ENCODE results near the gene NOP53. TPM values are rescaled to one million over a fixed set of nuclear protein-coding genes. Genes with fewer than 3 reads are reported as not detected.

Gene NOP53
- total and polyA plus RNA-seq, 4 donors: 146 to 498 (median 193) TPM

DNA sequence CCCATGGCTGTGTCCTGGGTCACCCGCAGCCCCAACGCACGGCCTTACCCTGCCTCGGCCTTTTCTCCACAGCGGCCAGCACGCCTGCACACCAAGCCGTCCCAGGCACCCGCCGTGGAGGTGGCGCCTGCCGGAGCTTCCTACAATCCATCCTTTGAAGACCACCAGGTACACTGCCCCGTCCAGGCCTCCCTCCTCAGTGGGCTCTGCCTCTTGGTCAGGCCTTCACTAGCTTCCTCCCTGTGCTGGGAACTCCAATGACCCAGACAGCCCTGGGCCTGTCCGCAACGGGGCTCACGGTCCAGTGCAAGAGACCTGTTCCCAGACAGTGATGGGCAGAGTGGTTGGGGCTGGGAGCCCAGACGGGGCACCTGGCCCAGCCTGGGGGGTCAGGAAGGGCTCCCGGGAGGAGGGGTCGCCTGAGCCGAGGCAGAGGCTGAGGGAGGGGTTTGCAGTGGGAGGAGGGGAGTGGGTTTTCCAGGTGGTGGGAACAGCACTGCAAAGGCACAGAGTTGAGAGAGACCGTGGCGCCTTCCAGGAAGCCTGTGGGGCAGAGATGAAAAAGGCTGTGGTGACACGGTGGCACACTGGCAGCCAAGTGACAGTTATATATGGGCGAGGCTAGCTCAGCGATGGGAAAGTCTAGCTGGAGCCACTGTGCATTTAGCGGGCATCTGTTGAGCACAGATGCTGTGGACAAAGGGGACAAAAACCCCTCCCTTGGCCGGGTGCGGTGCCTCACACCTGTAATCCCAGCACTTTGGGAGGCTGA lies 7.3 kb downstream of the NOP53 start:
- DNase-seq: no peak
- Histone ChIP-seq H3K36me3 (ENCODE audit: control insufficient read depth in 4 of 4, insufficient read depth in 4 of 4, low read length in 4 of 4) (peaks cover 26 to 86% (median 47%) of the 10 kb centered on the region in 4 donors), H3K9ac (ENCODE audit: insufficient read depth in 1 of 2, low read length in 2 of 2) (no peak overlapping the region), H3K27me3 (ENCODE audit: control insufficient read depth in 3 of 3, insufficient read depth in 3 of 3, low read length in 2 of 3) (no peaks in the 10 kb centered on the region), H3K9me3 (ENCODE audit: control insufficient read depth in 4 of 4, insufficient read depth in 3 of 4, low read length in 3 of 4) (no peaks in the 10 kb centered on the region), H3K27ac (ENCODE audit: low read depth in 1 of 2, low read length in 1 of 2) (no peak overlapping the region), H3K4me3 (no peak overlapping the region), H3K4me1 (ENCODE audit: control insufficient read depth in 5 of 5, insufficient read depth in 5 of 5, low read length in 5 of 5) (peaks cover 0 to 4% (median 0%) of the 10 kb centered on the region in 5 donors)
- 88 to 95% methylated on average over 26 to 27 of the region's 27 CpGs for WGBS, 2 donors
- no peak for ATAC-seq (ENCODE audit: insufficient read depth, low FRiP score)
- no peak for TF ChIP-seq CTCF (IDR thresholded peaks at IDR 0.05; ENCODE audit: control extremely low read depth, extremely low read depth)

DNA sequence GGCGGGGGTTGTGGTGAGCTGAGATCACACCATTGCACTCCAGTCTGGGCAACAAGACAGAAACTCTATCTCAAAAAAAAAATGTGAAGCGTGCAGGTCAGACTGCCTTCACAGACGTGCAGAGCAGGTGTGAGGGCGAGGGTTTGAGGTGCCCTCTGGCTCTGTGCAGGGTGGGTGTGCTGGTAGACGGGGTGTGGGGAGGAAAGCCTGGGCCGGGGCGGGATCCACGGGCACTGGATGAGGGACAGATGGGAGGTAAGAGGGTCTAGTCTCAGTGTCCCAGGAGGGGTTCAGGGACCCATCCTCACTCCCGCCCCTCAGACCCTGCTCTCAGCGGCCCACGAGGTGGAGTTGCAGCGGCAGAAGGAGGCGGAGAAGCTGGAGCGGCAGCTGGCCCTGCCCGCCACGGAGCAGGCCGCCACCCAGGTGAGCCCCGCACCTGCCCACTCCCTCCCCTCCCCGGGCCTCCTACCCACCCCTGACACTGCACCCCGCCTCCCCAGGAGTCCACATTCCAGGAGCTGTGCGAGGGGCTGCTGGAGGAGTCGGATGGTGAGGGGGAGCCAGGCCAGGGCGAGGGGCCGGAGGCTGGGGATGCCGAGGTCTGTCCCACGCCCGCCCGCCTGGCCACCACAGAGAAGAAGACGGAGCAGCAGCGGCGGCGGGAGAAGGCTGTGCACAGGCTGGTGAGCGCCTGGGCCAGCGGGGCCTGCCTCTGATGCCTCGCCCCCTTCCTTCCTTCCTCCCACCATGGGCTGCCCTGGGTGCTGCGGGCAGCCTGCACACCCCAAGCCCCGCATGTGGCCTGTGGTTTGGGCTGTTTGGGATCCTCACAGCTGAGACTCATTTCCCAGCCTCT lies 9.1 kb downstream of the NOP53 start:
- 92 to 94% methylated on average over 34 to 37 of the region's 37 CpGs for WGBS, 2 donors
- peaks cover 0 to 5% (median 0%) of the 10 kb centered on the region in 4 donors for H3K9me3 ChIP-seq (ENCODE audit: control insufficient read depth in 4 of 4, insufficient read depth in 3 of 4, low read length in 3 of 4)
- no peak overlapping the region for H3K9ac ChIP-seq (ENCODE audit: insufficient read depth in 1 of 2, low read length in 2 of 2)
- peaks cover 0 to 2% (median 0%) of the 10 kb centered on the region in 5 donors for H3K4me1 ChIP-seq (ENCODE audit: control insufficient read depth in 5 of 5, insufficient read depth in 5 of 5, low read length in 5 of 5)
- no peak overlapping the region for H3K27ac ChIP-seq (ENCODE audit: low read depth in 1 of 2, low read length in 1 of 2)
- no peaks in the 10 kb centered on the region for H3K27me3 ChIP-seq (ENCODE audit: control insufficient read depth in 3 of 3, insufficient read depth in 3 of 3, low read length in 2 of 3)
- ATAC-seq (ENCODE audit: insufficient read depth, low FRiP score) (no peak), DNase-seq (no peak)
- H3K36me3 ChIP-seq (ENCODE audit: control insufficient read depth in 4 of 4, insufficient read depth in 4 of 4, low read length in 4 of 4): peaks cover 23 to 86% (median 51%) of the 10 kb centered on the region in 4 donors
- no peak for TF ChIP-seq CTCF (IDR thresholded peaks at IDR 0.05; ENCODE audit: control extremely low read depth, extremely low read depth)
- no peak overlapping the region for H3K4me3 ChIP-seq

DNA sequence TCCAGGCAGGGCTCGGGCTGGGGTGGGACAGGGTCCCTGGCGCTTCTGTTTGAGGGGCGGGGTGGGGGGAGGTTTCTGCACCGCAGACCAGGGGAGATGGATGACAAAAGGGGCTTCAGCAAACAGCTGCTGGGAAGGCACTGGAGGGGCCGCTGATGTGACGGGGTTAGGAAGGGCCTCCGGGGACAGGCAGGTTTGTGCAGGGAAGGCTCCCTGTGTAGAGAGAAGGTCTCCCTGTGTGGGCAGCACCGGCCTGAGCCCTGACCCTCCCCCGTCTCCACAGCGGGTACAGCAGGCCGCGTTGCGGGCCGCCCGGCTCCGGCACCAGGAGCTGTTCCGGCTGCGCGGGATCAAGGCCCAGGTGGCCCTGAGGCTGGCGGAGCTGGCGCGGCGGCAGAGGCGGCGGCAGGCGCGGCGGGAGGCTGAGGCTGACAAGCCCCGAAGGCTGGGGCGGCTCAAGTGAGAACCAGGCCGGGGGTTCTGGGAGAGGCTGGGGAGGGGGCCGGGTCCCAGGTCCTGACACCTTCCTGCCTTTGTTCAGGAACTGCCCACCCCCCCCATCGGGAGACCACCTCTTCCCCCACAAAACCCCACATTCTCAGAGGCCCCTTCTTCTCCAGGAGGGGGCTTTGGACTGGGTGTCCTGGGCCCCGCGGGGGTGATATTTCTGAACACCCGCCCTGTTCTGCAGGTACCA lies 9.9 kb downstream of the NOP53 start:
- no peak for TF ChIP-seq CTCF (IDR thresholded peaks at IDR 0.05; ENCODE audit: control extremely low read depth, extremely low read depth)
- Histone ChIP-seq H3K27me3 (ENCODE audit: control insufficient read depth in 3 of 3, insufficient read depth in 3 of 3, low read length in 2 of 3) (no peaks in the 10 kb centered on the region), H3K4me1 (ENCODE audit: control insufficient read depth in 5 of 5, insufficient read depth in 5 of 5, low read length in 5 of 5) (no peaks in the 10 kb centered on the region), H3K36me3 (ENCODE audit: control insufficient read depth in 4 of 4, insufficient read depth in 4 of 4, low read length in 4 of 4) (peaks cover 22 to 79% (median 48%) of the 10 kb centered on the region in 4 donors), H3K9ac (ENCODE audit: insufficient read depth in 1 of 2, low read length in 2 of 2) (no peak overlapping the region), H3K27ac (ENCODE audit: low read depth in 1 of 2, low read length in 1 of 2) (no peak overlapping the region), H3K9me3 (ENCODE audit: control insufficient read depth in 4 of 4, insufficient read depth in 3 of 4, low read length in 3 of 4) (peaks cover 0 to 5% (median 0%) of the 10 kb centered on the region in 4 donors), H3K4me3 (no peak overlapping the region)
- ATAC-seq (ENCODE audit: insufficient read depth, low FRiP score) (no peak), DNase-seq (no peak)
- WGBS, 2 donors: 92 to 98% methylated on average over 32 to 36 of the region's 36 CpGs

Measured in lung (tissue), 12 donors.